Esophagus muscularis mucosa (tissue), 4 donors: ENCODE data around the gene TNFAIP2. TPM values are rescaled to one million over a fixed set of nuclear protein-coding genes. Genes with fewer than 3 reads are reported as not detected.

Experiments used
- DNase-seq: peaks from one replicate; pipeline ENCODE4 v3.0.0-alpha.2; 2017; ENCODE audit errors: extremely low spot score
- H3K27ac ChIP-seq, 4 donors: fragments of 200-600 bp; sonication (generic); replicated peaks in 1 of 4; 1 replicate in 3 of 4; 2 replicates in 1 of 4; pipeline ENCODE4 v1.5.1; 2016 to 2019; ENCODE audit warnings: mild to moderate bottlenecking in 1 of 4
- H3K27me3 ChIP-seq, 4 donors: fragments of 200-600 bp; sonication (generic); one replicate each; pipeline versions ENCODE4 v1.5.1 to v1.6.0; 2016 to 2019
- H3K36me3 ChIP-seq, 4 donors: fragments of 200-600 bp; sonication (generic); one replicate each; pipeline ENCODE4 v1.5.1; 2016 to 2019
- H3K4me1 ChIP-seq, 4 donors: fragments of 200-600 bp; sonication (generic); one replicate each; pipeline ENCODE4 v1.5.1; 2016 to 2019
- H3K4me3 ChIP-seq, 4 donors: fragments of 200-600 bp; sonication (generic); 1 replicate in 2 of 4; 2 replicates in 2 of 4; pipeline ENCODE4 v1.5.1; 2016 to 2019; ENCODE audit warnings: mild to moderate bottlenecking in 4 of 4, moderate library complexity in 1 of 4
- H3K9me3 ChIP-seq, 4 donors: fragments of 200-600 bp; sonication (generic); 1 replicate in 3 of 4; 2 replicates in 1 of 4; pipeline ENCODE4 v1.5.1; 2016 to 2019
- EP300 ChIP-seq: sonication (generic); formaldehyde crosslinking; IDR thresholded peaks from one replicate; pipeline ENCODE4 v1.6.1; 2017; ENCODE audit warnings: antibody characterized with exemption
- POLR2A ChIP-seq: fragments of 450-650 bp; IDR thresholded peaks from one replicate; pipeline ENCODE4 v1.6.1; 2017; ENCODE audit warnings: antibody characterized with exemption, moderate library complexity, mild to moderate bottlenecking, low read depth
- POLR2AphosphoS5 ChIP-seq, 2 donors: sonication (generic); formaldehyde crosslinking; IDR thresholded peaks; one replicate each; pipeline ENCODE4 v1.6.1; 2017; ENCODE audit warnings: antibody characterized with exemption in 2 of 2
- WGBS: methylation state at CpG from one replicate; pipeline ENCODE4 v1.1.5; 2018; 5-methylcytosine and 5-hydroxymethylcytosine counted together
- intact Hi-C: fragments of 100-400 bp; cut with DNase I; formaldehyde crosslinking; loops from one replicate; pipeline ENCODE4 v1.15.1; 2023
- total RNA-seq, 4 donors: library from RNA; depleted of rRNA; stranded (reverse); fragments of >200 nt; gene quantifications; one replicate each; pipeline versions ENCODE4 v1.1.0 to v1.2.1, GENCODE V29; 2016
- TF ChIP-seq, protein P1 (sequence below), 3 experiments: fragments of 200-600 bp in 2 of 3; fragments of 450-650 bp in 1 of 3; sonication (generic) in 2 of 3; IDR thresholded peaks; one replicate each; pipeline ENCODE4 v1.5.1; 2017 to 2019; ENCODE audit warnings: antibody characterized with exemption in 3 of 3, mild to moderate bottlenecking in 2 of 3, moderate library complexity in 1 of 3

Gene TNFAIP2
- total RNA-seq, 4 donors from 2014 or later, result 29.0 to 104 (median 74.0) TPM

DNA sequence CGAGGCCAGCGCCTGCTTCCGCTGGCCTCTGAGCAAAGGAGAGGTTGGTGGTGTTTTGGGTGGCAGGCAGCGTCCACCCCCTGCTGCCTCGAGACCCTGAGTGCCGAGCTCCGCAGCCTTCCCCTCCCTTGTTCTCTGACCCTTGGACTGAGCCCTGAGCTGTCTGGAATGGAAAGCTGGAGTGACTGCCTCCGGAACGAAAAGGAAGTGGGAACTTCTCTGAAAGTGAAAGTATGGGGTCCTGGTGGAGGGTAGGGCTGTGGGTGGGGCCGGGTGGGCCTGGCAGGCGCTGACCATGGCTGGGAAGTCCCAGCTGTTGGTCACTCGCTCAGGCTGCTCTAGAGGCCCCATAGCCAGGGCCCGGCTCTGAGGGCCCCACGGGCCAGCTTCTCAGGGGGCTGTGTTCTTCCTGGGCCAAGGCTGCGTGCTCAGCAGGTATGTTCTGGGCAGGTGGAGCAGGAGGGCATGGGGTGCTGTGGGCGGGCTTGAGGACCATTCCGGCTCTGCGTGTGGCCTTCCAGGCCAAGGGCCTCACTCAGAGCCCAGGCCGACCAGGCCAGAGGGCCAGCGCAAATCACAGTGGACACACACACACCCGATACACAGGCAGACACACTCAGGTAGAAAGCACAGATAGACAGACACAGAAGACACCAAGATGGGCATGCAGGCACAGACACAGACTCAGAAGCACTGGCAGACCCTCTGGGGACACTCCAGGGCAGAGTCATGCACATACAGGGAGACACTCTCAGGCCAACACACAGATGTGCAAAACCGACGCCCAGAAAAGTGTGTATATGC lies 28.7 kb upstream of the TNFAIP2 start, which contains the start of gene EXOC3L4:
Gene EXOC3L4, plus strand, starts transcription at position 320 of the 804 bp plus-strand sequence. CDS start 5,495 bp downstream, outside the sequence.
- no peak for DNase-seq
- no peak for TF ChIP-seq POLR2A
- TF ChIP-seq, protein P1, sequence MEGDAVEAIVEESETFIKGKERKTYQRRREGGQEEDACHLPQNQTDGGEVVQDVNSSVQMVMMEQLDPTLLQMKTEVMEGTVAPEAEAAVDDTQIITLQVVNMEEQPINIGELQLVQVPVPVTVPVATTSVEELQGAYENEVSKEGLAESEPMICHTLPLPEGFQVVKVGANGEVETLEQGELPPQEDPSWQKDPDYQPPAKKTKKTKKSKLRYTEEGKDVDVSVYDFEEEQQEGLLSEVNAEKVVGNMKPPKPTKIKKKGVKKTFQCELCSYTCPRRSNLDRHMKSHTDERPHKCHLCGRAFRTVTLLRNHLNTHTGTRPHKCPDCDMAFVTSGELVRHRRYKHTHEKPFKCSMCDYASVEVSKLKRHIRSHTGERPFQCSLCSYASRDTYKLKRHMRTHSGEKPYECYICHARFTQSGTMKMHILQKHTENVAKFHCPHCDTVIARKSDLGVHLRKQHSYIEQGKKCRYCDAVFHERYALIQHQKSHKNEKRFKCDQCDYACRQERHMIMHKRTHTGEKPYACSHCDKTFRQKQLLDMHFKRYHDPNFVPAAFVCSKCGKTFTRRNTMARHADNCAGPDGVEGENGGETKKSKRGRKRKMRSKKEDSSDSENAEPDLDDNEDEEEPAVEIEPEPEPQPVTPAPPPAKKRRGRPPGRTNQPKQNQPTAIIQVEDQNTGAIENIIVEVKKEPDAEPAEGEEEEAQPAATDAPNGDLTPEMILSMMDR (IDR thresholded peaks at IDR 0.05), result no peak
- TF ChIP-seq EP300, result no peak
- no peak for TF ChIP-seq POLR2AphosphoS5 (IDR thresholded peaks at IDR 0.05)
- Histone ChIP-seq H3K4me3 (peak within 1 kb of the TSS; percentile 12 to 40 (median 25)), H3K9me3 (no peaks in the 10 kb centered on the region), H3K36me3 (no peaks in the 10 kb centered on the region), H3K4me1 (peaks cover 6 to 39% (median 32%) of the 10 kb centered on the region in 4 donors), H3K27me3 (peaks cover 0 to 23% (median 6%) of the 10 kb centered on the region in 4 donors), H3K27ac (peak within 1 kb of the TSS; percentile 57 to 68 (median 66))
- intact Hi-C loops, result no loop called here
- WGBS, result 66% methylated on average over 10 of the region's 23 CpGs

DNA sequence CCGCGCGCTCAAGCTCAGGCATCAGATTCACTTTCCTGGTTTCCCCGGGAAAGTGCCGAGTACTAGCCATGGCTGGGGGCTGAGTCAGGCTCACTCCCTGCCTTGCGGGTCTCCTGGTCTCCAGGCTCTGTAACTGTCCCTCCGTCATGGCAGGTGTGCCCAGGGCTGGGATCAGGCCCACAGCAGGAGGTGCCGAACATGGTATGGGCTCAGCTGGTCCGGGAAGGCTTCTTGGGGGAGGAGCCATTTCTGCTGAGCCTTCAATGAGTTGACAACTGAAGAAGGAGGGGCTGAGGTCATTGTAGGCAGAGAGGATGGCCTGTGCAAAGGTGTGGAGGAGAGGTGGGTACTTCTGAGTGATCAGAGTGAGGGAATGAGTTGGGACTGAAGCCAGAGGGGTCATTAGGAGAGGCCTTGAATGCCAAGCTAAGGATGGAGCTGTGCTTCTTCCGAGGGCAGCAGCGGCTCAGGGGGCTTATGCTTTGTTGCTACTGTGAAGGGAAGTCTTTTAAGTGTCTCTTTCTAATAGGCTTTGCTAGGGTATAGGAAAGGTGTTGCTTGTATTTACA lies 28.0 kb upstream of the TNFAIP2 start:
- intact Hi-C loops, result no loop called here
- no peak for DNase-seq
- no peak for TF ChIP-seq EP300
- TF ChIP-seq POLR2AphosphoS5 (IDR thresholded peaks at IDR 0.05), result no peak
- no peak for TF ChIP-seq POLR2A
- TF ChIP-seq, protein P1 (IDR thresholded peaks at IDR 0.05), result no peak
- Histone ChIP-seq H3K4me1 (peaks cover 6 to 39% (median 32%) of the 10 kb centered on the region in 4 donors), H3K27ac (peak overlapping the region in 3 of 4 donors; percentile 57 to 68 (median 63)), H3K36me3 (no peaks in the 10 kb centered on the region), H3K9me3 (no peaks in the 10 kb centered on the region), H3K4me3 (no peak overlapping the region), H3K27me3 (peaks cover 0 to 30% (median 7%) of the 10 kb centered on the region in 4 donors)
- WGBS, result 80% methylated on average over 4 of the region's 11 CpGs

DNA sequence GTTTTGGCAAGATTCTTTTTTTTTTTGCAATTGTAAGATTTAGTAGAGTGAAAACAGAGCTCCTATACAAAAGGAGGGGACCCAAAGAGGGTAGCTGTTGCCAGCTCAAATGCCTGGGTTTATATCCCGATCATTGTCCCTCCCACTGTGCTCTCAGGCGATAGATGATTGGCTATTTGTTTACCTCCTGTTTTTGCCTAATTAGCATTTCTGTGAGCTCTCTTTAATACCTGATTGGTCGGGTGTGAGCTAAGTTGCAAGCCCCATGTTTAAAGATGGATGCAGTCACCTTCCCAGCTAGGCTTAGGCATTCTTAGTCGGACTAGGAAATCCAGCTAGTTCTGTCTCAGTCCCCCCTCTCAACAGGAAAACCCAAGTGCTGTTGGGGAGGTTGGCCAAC lies 26.9 kb upstream of the TNFAIP2 start:
- H3K27ac ChIP-seq, result no peak overlapping the region
- no peaks in the 10 kb centered on the region for H3K36me3 ChIP-seq
- peaks cover under 1 to 29% (median 24%) of the 10 kb centered on the region in 4 donors for H3K4me1 ChIP-seq
- TF ChIP-seq, protein P1 (IDR thresholded peaks at IDR 0.05), result no peak
- H3K9me3 ChIP-seq, result no peaks in the 10 kb centered on the region
- H3K4me3 ChIP-seq, result no peak overlapping the region
- intact Hi-C loops, result no loop called here
- 64% methylated on average over 4 of the region's 4 CpGs for WGBS
- no peak for DNase-seq
- H3K27me3 ChIP-seq, result peaks cover 0 to 40% (median 4%) of the 10 kb centered on the region in 4 donors

DNA sequence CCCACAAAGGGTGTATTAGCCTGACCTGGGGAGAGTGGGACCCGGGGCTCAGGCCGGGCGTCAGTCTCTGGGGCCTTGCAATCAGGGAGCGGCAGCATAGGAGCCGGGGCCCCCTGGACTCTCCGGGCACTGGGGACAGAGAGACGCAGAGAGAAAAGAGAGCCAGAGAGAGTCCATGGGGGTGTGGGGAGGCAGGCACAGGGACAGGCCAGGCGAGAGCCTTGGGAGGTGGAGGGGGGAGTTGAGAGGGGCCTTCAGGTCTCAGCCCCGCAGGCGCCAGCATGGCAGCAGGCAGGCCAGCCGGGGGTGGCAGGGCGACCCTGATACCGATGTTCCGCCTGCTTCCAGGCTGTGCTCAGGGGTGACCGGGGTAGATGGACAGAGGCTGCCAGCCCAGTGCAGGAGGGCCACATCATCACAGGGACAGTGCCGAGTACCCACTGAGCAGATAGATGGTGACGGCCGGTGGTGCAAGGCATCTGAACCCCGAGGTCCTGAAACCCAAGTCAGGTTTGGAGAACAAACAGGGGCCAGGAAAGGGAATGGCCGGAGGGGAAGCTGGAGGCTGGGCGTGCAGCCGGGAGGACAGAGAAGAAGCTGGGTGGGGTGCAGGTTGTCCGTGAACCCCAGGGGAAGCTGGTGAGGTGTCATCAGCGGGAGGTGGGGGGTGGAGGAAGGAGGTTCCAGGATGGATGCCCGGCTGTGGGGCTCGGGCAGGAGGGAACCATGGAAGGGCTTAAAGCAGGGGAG lies 25.8 kb upstream of the TNFAIP2 start:
- no peak overlapping the region for H3K4me3 ChIP-seq
- peaks cover 0 to 50% (median 11%) of the 10 kb centered on the region in 4 donors for H3K27me3 ChIP-seq
- no peak for DNase-seq
- H3K27ac ChIP-seq, result no peak overlapping the region
- 84% methylated on average over 22 of the region's 26 CpGs for WGBS
- H3K9me3 ChIP-seq, result no peaks in the 10 kb centered on the region
- H3K4me1 ChIP-seq, result peaks cover 4 to 32% (median 25%) of the 10 kb centered on the region in 4 donors
- intact Hi-C loops, result no loop called here
- TF ChIP-seq POLR2A, result no peak
- TF ChIP-seq EP300, result no peak
- TF ChIP-seq, protein P1 (IDR thresholded peaks at IDR 0.05), result no peak
- no peak for TF ChIP-seq POLR2AphosphoS5 (IDR thresholded peaks at IDR 0.05)
- H3K36me3 ChIP-seq, result no peaks in the 10 kb centered on the region
